Progenitor cell of endocrine pancreas (in vitro differentiated cells): ENCODE results near the gene GTPBP10. TPM values are rescaled to one million over a fixed set of nuclear protein-coding genes. Genes with fewer than 3 reads are reported as not detected.

Experiments
- DNase-seq: peaks from one replicate; pipeline ENCODE4 v3.0.0; 2021; ENCODE audit warnings: low spot score; ENCODE audit not compliant: unreplicated experiment
- H3K27ac Mint-ChIP-seq: 2 replicates; pipeline ENCODE4 v1.8.0; 2021; ENCODE audit warnings: mild to moderate bottlenecking, moderate library complexity, mixed read lengths
- H3K27me3 Mint-ChIP-seq: 2 replicates; pipeline ENCODE4 v1.8.0; 2021; ENCODE audit warnings: mixed read lengths
- H3K36me3 Mint-ChIP-seq: 2 replicates; pipeline ENCODE4 v1.8.0; 2022; ENCODE audit warnings: mixed read lengths; ENCODE audit not compliant: insufficient read depth
- H3K4me1 Mint-ChIP-seq: 2 replicates; pipeline ENCODE4 v1.8.0; 2021; ENCODE audit warnings: low read depth, mixed read lengths
- H3K4me3 Mint-ChIP-seq: 2 replicates; pipeline ENCODE4 v1.8.0; 2021; ENCODE audit warnings: low read depth, mild to moderate bottlenecking, moderate library complexity, mixed read lengths
- H3K9me3 Mint-ChIP-seq: 2 replicates; pipeline ENCODE4 v1.8.0; 2021; ENCODE audit warnings: low read depth, mixed read lengths
- total RNA-seq: library from RNA; stranded (reverse); gene quantifications from 2 replicates; pipeline ENCODE4 v1.2.1, GENCODE V29; 2021
- TF ChIP-seq, protein P1 (sequence below): fragments of 200-600 bp; sonication (generic); IDR thresholded peaks from one replicate; pipeline ENCODE4 v1.5.0; 2021; ENCODE audit warnings: antibody characterized with exemption, mild to moderate bottlenecking; ENCODE audit not compliant: unreplicated experiment

GTPBP10 gene
- total RNA-seq, 1 donor from 2014 or later = 25.1 TPM

GRCh38 chr7:90425376-90425775 is 78.9 kb downstream of the GTPBP10 start:
- H3K9me3 Mint-ChIP-seq = no peaks in the 10 kb centered on the region
- no peaks in the 10 kb centered on the region for H3K27me3 Mint-ChIP-seq
- TF ChIP-seq, protein P1, sequence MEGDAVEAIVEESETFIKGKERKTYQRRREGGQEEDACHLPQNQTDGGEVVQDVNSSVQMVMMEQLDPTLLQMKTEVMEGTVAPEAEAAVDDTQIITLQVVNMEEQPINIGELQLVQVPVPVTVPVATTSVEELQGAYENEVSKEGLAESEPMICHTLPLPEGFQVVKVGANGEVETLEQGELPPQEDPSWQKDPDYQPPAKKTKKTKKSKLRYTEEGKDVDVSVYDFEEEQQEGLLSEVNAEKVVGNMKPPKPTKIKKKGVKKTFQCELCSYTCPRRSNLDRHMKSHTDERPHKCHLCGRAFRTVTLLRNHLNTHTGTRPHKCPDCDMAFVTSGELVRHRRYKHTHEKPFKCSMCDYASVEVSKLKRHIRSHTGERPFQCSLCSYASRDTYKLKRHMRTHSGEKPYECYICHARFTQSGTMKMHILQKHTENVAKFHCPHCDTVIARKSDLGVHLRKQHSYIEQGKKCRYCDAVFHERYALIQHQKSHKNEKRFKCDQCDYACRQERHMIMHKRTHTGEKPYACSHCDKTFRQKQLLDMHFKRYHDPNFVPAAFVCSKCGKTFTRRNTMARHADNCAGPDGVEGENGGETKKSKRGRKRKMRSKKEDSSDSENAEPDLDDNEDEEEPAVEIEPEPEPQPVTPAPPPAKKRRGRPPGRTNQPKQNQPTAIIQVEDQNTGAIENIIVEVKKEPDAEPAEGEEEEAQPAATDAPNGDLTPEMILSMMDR = no peak
- H3K4me3 Mint-ChIP-seq = no peak overlapping the region
- no peaks in the 10 kb centered on the region for H3K36me3 Mint-ChIP-seq
- no peak overlapping the region for H3K27ac Mint-ChIP-seq
- H3K4me1 Mint-ChIP-seq = no peaks in the 10 kb centered on the region
- DNase-seq = no peak

GRCh38 chr7:90430614-90431460 is 84.3 kb downstream of the GTPBP10 start:
- Mint-ChIP-seq H3K4me3 (no peak overlapping the region), H3K36me3 (no peaks in the 10 kb centered on the region), H3K9me3 (peaks cover 4% of the 10 kb centered on the region), H3K27ac (no peak overlapping the region), H3K27me3 (no peaks in the 10 kb centered on the region), H3K4me1 (no peaks in the 10 kb centered on the region)
- TF ChIP-seq, protein P1 = no peak
- DNase-seq = no peak

DNA sequence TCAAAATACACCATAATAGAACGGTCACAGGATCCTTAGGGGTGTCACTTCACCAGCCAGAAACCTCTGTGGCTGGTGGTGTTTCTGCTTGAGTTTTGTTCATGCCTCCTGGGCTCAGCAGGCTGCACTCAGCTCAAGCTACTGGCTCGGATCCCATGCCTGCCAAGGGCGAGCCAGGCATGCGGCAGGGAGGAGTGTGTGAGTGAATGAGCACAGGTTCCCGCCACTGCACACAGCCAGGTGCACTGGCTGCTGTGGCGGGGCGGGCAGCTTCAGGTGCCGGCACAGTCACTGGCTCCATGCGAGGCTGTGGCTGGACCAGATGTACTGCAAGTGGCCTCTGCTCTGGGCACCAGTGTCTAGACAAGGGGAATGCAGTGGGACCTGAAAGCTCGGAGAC is 86.2 kb downstream of the GTPBP10 start:
- H3K9me3 Mint-ChIP-seq = peaks cover 17% of the 10 kb centered on the region
- TF ChIP-seq, protein P1 = no peak
- peaks cover 1% of the 10 kb centered on the region for H3K36me3 Mint-ChIP-seq
- H3K27ac Mint-ChIP-seq = no peak overlapping the region
- no peak overlapping the region for H3K4me3 Mint-ChIP-seq
- H3K27me3 Mint-ChIP-seq = no peaks in the 10 kb centered on the region
- DNase-seq = no peak
- no peaks in the 10 kb centered on the region for H3K4me1 Mint-ChIP-seq

DNA sequence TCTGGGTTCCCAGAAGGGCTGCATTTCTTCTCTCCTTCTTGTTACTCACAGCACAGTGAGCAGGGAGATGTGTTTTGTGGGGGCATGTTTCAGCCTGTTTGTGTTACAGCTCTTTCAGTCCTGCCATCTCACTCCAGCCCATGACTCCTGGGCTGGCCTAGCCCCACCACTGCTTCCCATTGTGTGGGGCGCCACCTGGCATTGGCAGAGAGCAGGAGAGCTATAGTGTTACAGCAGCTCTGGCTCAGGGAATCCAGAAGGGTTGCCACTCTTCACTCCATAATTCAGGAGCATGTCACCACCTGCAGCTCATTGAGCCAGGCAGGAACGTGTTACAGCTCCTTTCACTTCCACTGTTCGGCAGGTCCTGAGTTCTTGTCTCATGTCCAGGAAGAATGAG is 86.7 kb downstream of the GTPBP10 start:
- Mint-ChIP-seq H3K9me3 (peaks cover 22% of the 10 kb centered on the region), H3K27ac (no peak overlapping the region), H3K27me3 (no peaks in the 10 kb centered on the region), H3K4me1 (no peaks in the 10 kb centered on the region), H3K36me3 (peaks cover 2% of the 10 kb centered on the region), H3K4me3 (no peak overlapping the region)
- no peak for DNase-seq
- TF ChIP-seq, protein P1 = no peak

Other genes with a start within 250 kb of the GTPBP10 start
- 5.1 and 5.8 TPM in 2 replicates for gene STEAP1, start 192.2 kb upstream of the GTPBP10 start, total RNA-seq
- 4.9 and 5.3 TPM in 2 replicates for gene STEAP2, start 135.0 kb upstream of the GTPBP10 start, total RNA-seq
- 12.0 and 12.4 TPM in 2 replicates for gene CFAP69, start 101.5 kb upstream of the GTPBP10 start, total RNA-seq
- not detected in 2 replicates for gene FAM237B, start 25.4 kb upstream of the GTPBP10 start, total RNA-seq
- 48.9 and 56.6 TPM in 2 replicates for gene CLDN12, start 56.7 kb downstream of the GTPBP10 start, total RNA-seq
- not detected in 2 replicates for gene PTTG1IP2, start 122.9 kb downstream of the GTPBP10 start, total RNA-seq
- gene CDK14, start 249.6 kb downstream of the GTPBP10 start, total RNA-seq = 116 and 117 TPM in 2 replicates